ENCODE results near the gene GPR27. TPM values are rescaled to one million over a fixed set of nuclear protein-coding genes. Genes with fewer than 3 reads are reported as not detected.

The GPR27 gene
- total and polyA plus RNA-seq, 2 of the 8 experiments (the other 6 are each of a cell fraction or from before 2014, with no cell fraction given) = 11.3 to 12.5 TPM

DNA sequence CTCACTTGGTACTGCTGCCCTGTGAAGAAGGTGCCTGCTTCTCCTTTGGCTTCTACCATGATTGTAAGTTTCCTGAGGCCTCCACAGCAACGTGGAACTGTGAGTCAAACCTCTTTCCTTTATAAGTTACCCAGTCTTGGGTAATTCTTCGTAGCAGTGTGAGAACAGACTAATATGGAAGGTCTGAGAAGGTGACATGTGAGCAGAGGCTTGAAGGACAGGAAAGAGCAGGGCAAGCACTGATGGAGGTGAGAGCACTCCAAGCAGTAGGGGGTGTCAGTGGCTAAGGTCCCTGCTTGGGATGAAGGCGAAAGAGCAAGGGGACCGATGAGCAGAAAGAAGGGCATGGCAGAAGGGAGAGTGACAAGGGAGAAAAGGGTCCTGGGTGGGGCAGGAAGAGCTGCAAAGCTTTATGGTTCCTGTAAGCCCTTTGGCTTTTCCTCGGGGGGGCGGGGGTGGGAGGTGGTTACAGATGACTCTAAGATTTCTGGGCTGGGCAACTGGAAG is 32.0 kb upstream of the GPR27 start:
- Histone ChIP-seq H3K4me1 (replicated peaks in 1 of 4; ENCODE audit: control insufficient read depth in 3 of 4, insufficient read depth in 4 of 4, low read length in 3 of 4) (peaks cover 2 to 9% (median 6%) of the 10 kb centered on the region in 4 experiments), H3K27ac (ENCODE audit: low read depth, low read length) (no peak overlapping the region), H3K4me3 (ENCODE audit: extremely low read depth in 1 of 4, insufficient read depth in 2 of 4, low read depth in 3 of 4, low read length in 4 of 4) (no peak overlapping the region), H3K56ac (replicated peaks; ENCODE audit: insufficient read length, low read depth, low read length) (no peak overlapping the region), H3K27me3 (replicated peaks in 1 of 4; ENCODE audit: control insufficient read depth in 3 of 4, extremely low read depth in 1 of 4, insufficient read depth in 3 of 4, low read length in 3 of 4) (peaks cover 3 to 19% (median 15%) of the 10 kb centered on the region in 4 experiments; a peak in 6 of 7 replicates), H3K4ac (replicated peaks; ENCODE audit: insufficient read length, low read depth, low read length) (no peak overlapping the region), H2AFZ (ENCODE audit: low read length) (no peak overlapping the region), H2BK15ac (ENCODE audit: low read length) (no peak overlapping the region), H4K20me1 (replicated peaks in 1 of 2; ENCODE audit: control insufficient read depth in 1 of 2, insufficient read depth in 2 of 2, low read length in 2 of 2) (peaks cover 0 to 3% of the 10 kb centered on the region in 2 experiments), H3K14ac (ENCODE audit: insufficient read length) (no peak overlapping the region), H4K91ac (replicated peaks; ENCODE audit: insufficient read length, low read length) (no peak overlapping the region), H3K23ac (ENCODE audit: insufficient read length) (no peak overlapping the region), H2BK5ac (ENCODE audit: low read depth, low read length) (no peak overlapping the region), H3K79me2 (ENCODE audit: control insufficient read depth in 1 of 2, insufficient read depth in 2 of 2, low read length in 2 of 2) (0 out of 4 replicates have a peak, but pooled peaks cover 0 to 2% of the 10 kb centered on the region in 2 experiments), H3K23me2 (ENCODE audit: low read depth, low read length) (peaks cover 9% of the 10 kb centered on the region), H3K4me2 (ENCODE audit: insufficient read depth in 1 of 2, low read depth in 2 of 2, low read length in 2 of 2) (no peak overlapping the region), H2BK120ac (replicated peaks; ENCODE audit: low read depth, low read length) (no peak overlapping the region), H4K8ac (ENCODE audit: extremely low read depth, insufficient read depth, low read length) (no peak overlapping the region), H3K79me1 (ENCODE audit: low read depth, low read length) (no peaks in the 10 kb centered on the region), H2AK5ac (ENCODE audit: low read depth, low read length) (no peak overlapping the region), H3K36me3 (ENCODE audit: control insufficient read depth in 2 of 4, insufficient read depth in 4 of 4, low read length in 3 of 4) (no peaks in the 10 kb centered on the region), H3K9me3 (ENCODE audit: insufficient read depth in 2 of 2, low read depth in 1 of 2, low read length in 1 of 2) (no peaks in the 10 kb centered on the region), H2BK20ac (ENCODE audit: low read length) (no peak overlapping the region), H3K9ac (replicated peaks in 1 of 4; ENCODE audit: extremely low read depth in 1 of 4, low read depth in 3 of 4, low read length in 3 of 4) (no peak overlapping the region), H2BK12ac (ENCODE audit: low read depth, low read length) (no peak overlapping the region), H3K18ac (ENCODE audit: extremely low read depth, low read length) (no peak overlapping the region), H4K5ac (ENCODE audit: insufficient read length, low read depth, low read length) (no peak overlapping the region)
- CTCF ChIA-PET (ENCODE audit: partially characterized antibody) = interaction anchor here (0.7 to 2.7 kb wide), 3 partner anchors 11 to 139 kb away, joined by 3 to 9 read pairs (median 7); no protein-coding TSS in a partner anchor
- POLR2A ChIA-PET (ENCODE audit: partially characterized antibody) = no interaction called here
- FAIRE-seq (no peak), DNase-seq (ENCODE audit: low read depth in 1 of 2, low spot score in 2 of 2) (no peak)
- no peak for TF ChIP-seq EP300 (IDR thresholded peaks at IDR 0.05; ENCODE audit: borderline replicate concordance in 1 of 2, low read depth in 2 of 2, low read length in 2 of 2)
- TF ChIP-seq SIRT6 (IDR thresholded peaks at IDR 0.05; ENCODE audit: low read length) = no peak
- no peak for TF ChIP-seq EGR1 (IDR thresholded peaks at IDR 0.05; ENCODE audit: borderline replicate concordance, low read depth, low read length)
- TF ChIP-seq, protein P1, sequence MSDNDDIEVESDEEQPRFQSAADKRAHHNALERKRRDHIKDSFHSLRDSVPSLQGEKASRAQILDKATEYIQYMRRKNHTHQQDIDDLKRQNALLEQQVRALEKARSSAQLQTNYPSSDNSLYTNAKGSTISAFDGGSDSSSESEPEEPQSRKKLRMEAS (IDR thresholded peaks at IDR 0.05) = no peak
- TF ChIP-seq JUN (IDR thresholded peaks at IDR 0.05; ENCODE audit: low read depth, low read length) = no peak
- TF ChIP-seq TCF12 (IDR thresholded peaks at IDR 0.05; ENCODE audit: low read depth, low read length) = no peak
- no peak for TF ChIP-seq CBX5 (IDR thresholded peaks at IDR 0.05; ENCODE audit: low read depth, low read length)
- no peak for TF ChIP-seq CREB1 (IDR thresholded peaks at IDR 0.05)
- 77% methylated on average over 6 of the region's 6 CpGs; no CpG with 5 or more reads in 1 of the 2 experiments for WGBS, 2 experiments (ENCODE audit: extremely low coverage in 1 of 2, insufficient coverage in 1 of 2, insufficient read length in 1 of 2, insufficient replicate concordance in 2 of 2, low coverage in 1 of 2, low lambda C conversion rate in 2 of 2, missing lambda C conversion rate in 1 of 2)

All from H1 (cell line).